ENCODE measurements around the gene PRDM16. TPM values are rescaled to one million over a fixed set of nuclear protein-coding genes. Genes with fewer than 3 reads are reported as not detected.

The PRDM16 gene
- total RNA-seq, 1 experiment from 2014 or later = 22.3 TPM

GRCh38 chr1:3417934-3418333 lies 348.9 kb downstream of the PRDM16 start:
- no peak for TF ChIP-seq TCF7L2 (IDR thresholded peaks at IDR 0.05; ENCODE audit: low read depth, low read length)
- TF ChIP-seq CTCF (IDR thresholded peaks at IDR 0.05) = no peak
- TF ChIP-seq POLR2AphosphoS5 (IDR thresholded peaks at IDR 0.05; ENCODE audit: low read depth, low read length) = no peak
- no peak for TF ChIP-seq SIN3A (IDR thresholded peaks at IDR 0.05; ENCODE audit: borderline replicate concordance, insufficient read depth, low read depth, low read length)
- TF ChIP-seq REST (IDR thresholded peaks at IDR 0.05; ENCODE audit: insufficient read depth in 1 of 2, low read depth in 2 of 2, low read length in 1 of 2) = no peak
- ChIA-PET POLR2A (no interaction called here), CTCF (interaction anchor here (0.7 kb wide), 1 partner anchor 393 kb away, joined by 3 read pairs; no protein-coding TSS in a partner anchor)
- Histone ChIP-seq H3K27me3 (ENCODE audit: control insufficient read depth, insufficient read depth, low read length) (no peaks in the 10 kb centered on the region), H3K9me3 (ENCODE audit: control insufficient read depth, insufficient read depth, low read depth, low read length) (no peaks in the 10 kb centered on the region), H3K27ac (ENCODE audit: low read length) (no peak overlapping the region), H3K4me3 (ENCODE audit: low read depth in 2 of 2, low read length in 2 of 2) (no peak overlapping the region), H3K36me3 (ENCODE audit: control insufficient read depth, insufficient read depth, low read length) (no peaks in the 10 kb centered on the region), H3K4me1 (ENCODE audit: control insufficient read depth, insufficient read depth, low read length) (no peaks in the 10 kb centered on the region)
- intact Hi-C loops (cut with micrococcal nuclease; ENCODE audit: unreplicated experiment) = no loop called here
- no TSS peak for BruUV-seq (replicated peaks)
- no peak; the same call in 1 of the 2 replicates for ATAC-seq
- in situ Hi-C loops (cut with HindIII; ENCODE audit: low pct_unique_long_range_greater_than_20kb, low sequenced_read_pairs) = no loop called here
- no peak for DNase-seq (ENCODE audit: low read depth, low spot score)

GRCh38 chr1:3418600-3418999 lies 349.6 kb downstream of the PRDM16 start:
- ATAC-seq = no peak
- CTCF ChIA-PET = no interaction called here
- no peaks in the 10 kb centered on the region for H3K27me3 ChIP-seq (ENCODE audit: control insufficient read depth, insufficient read depth, low read length)
- intact Hi-C loops (cut with micrococcal nuclease; ENCODE audit: unreplicated experiment) = no loop called here
- in situ Hi-C loops (cut with HindIII; ENCODE audit: low pct_unique_long_range_greater_than_20kb, low sequenced_read_pairs) = no loop called here
- POLR2A ChIA-PET = no interaction called here
- no peaks in the 10 kb centered on the region for H3K36me3 ChIP-seq (ENCODE audit: control insufficient read depth, insufficient read depth, low read length)
- no TSS peak for BruUV-seq (replicated peaks)
- no peaks in the 10 kb centered on the region for H3K4me1 ChIP-seq (ENCODE audit: control insufficient read depth, insufficient read depth, low read length)
- no peak for DNase-seq (ENCODE audit: low read depth, low spot score)
- no peaks in the 10 kb centered on the region for H3K9me3 ChIP-seq (ENCODE audit: control insufficient read depth, insufficient read depth, low read depth, low read length)
- H3K4me3 ChIP-seq (ENCODE audit: low read depth in 2 of 2, low read length in 2 of 2) = no peak overlapping the region
- TF ChIP-seq POLR2AphosphoS5 (IDR thresholded peaks at IDR 0.05; ENCODE audit: low read depth, low read length) (no peak), SIN3A (IDR thresholded peaks at IDR 0.05; ENCODE audit: borderline replicate concordance, insufficient read depth, low read depth, low read length) (no peak), REST (IDR thresholded peaks at IDR 0.05; ENCODE audit: insufficient read depth in 1 of 2, low read depth in 2 of 2, low read length in 1 of 2) (no peak), TCF7L2 (IDR thresholded peaks at IDR 0.05; ENCODE audit: low read depth, low read length) (no peak), CTCF (IDR thresholded peaks at IDR 0.05) (no peak)
- no peak overlapping the region for H3K27ac ChIP-seq (ENCODE audit: low read length)
